Gastrocnemius medialis (tissue), 4 donors: Measurements from ENCODE around the gene CDCA4.
"Not testable (repeated sequence)": the region's sequence is repeated elsewhere in the genome, so short reads cannot be mapped to it uniquely, and the experiment has no call there.

Experiments
- CTCF ChIP-seq, 5 experiments: fragments of 450-650 bp in 3 of 5; fragments of 200-600 bp in 2 of 5; sonication (generic) in 2 of 5; IDR thresholded peaks in 4 of 5; conservative IDR thresholded peaks in 1 of 5; 1 replicate in 4 of 5; 2 replicates in 1 of 5; pipeline ENCODE4 v1.5.1; 2016 to 2019; ENCODE audit warnings: antibody characterized with exemption in 5 of 5, mild to moderate bottlenecking in 3 of 5, moderate library complexity in 3 of 5
- POLR2A ChIP-seq, 2 donors: fragments of 450-650 bp; IDR thresholded peaks; one replicate each; pipeline ENCODE4 v1.6.1; 2017; ENCODE audit warnings: antibody characterized with exemption in 2 of 2, mild to moderate bottlenecking in 2 of 2, moderate library complexity in 2 of 2

GRCh38 chr14:105033412-105033900, 12.6 kb upstream of the CDCA4 start:
- not testable (repeated sequence) for TF ChIP-seq CTCF (IDR thresholded peaks at IDR 0.05 in 4 of 5, conservative IDR thresholded peaks at IDR 0.05 in 1 of 5); POLR2A (IDR thresholded peaks at IDR 0.05)
